Transverse colon (tissue), 4 donors: ENCODE results near the gene RABGAP1. TPM values are rescaled to one million over a fixed set of nuclear protein-coding genes. Genes with fewer than 3 reads are reported as not detected.

Experiments used
- DNase-seq: peaks from one replicate; pipeline ENCODE4 v3.0.0-alpha.2; 2019
- H3K27ac ChIP-seq, 4 donors: fragments of 200-600 bp; sonication (generic); 2 replicates each; pipeline ENCODE4 v1.5.1; 2016 to 2018; ENCODE audit warnings: inconsistent platforms in 4 of 4
- H3K27me3 ChIP-seq: fragments of 200-600 bp; sonication (generic); 2 replicates; pipeline ENCODE4 v1.5.1; 2017; ENCODE audit warnings: inconsistent platforms
- H3K36me3 ChIP-seq, 4 donors: fragments of 200-600 bp; sonication (generic); 2 replicates each; pipeline ENCODE4 v1.5.1; 2017 to 2019; ENCODE audit warnings: inconsistent platforms in 4 of 4
- H3K4me1 ChIP-seq, 4 donors: fragments of 200-600 bp; sonication (generic); 2 replicates each; pipeline ENCODE4 v1.5.1; 2017 to 2020; ENCODE audit warnings: inconsistent platforms in 4 of 4
- H3K4me3 ChIP-seq, 4 donors: fragments of 200-600 bp; sonication (generic); 1 replicate in 1 of 4; 2 replicates in 3 of 4; pipeline versions ENCODE4 v1.5.1 to v1.6.1; 2017 to 2019; ENCODE audit warnings: inconsistent platforms in 4 of 4
- H3K9me3 ChIP-seq, 2 donors: fragments of 200-600 bp; sonication (generic); 2 replicates each; pipeline ENCODE4 v1.5.1; 2017 to 2019; ENCODE audit warnings: inconsistent platforms in 2 of 2
- CTCF ChIP-seq, 5 experiments: fragments of 200-600 bp in 3 of 5; fragments of 450-650 bp in 2 of 5; sonication (generic) in 3 of 5; IDR thresholded peaks; 1 replicate in 2 of 5; 2 replicates in 3 of 5; pipeline ENCODE4 v1.5.1; 2016 to 2017; ENCODE audit warnings: antibody characterized with exemption in 5 of 5, inconsistent platforms in 3 of 5, mild to moderate bottlenecking in 2 of 5, moderate library complexity in 1 of 5
- EP300 ChIP-seq: sonication (generic); formaldehyde crosslinking; IDR thresholded peaks from one replicate; pipeline ENCODE4 v1.6.1; 2017; ENCODE audit warnings: antibody characterized with exemption, low read depth
- POLR2A ChIP-seq: fragments of 450-650 bp; IDR thresholded peaks from one replicate; pipeline ENCODE4 v1.6.1; 2016; ENCODE audit warnings: antibody characterized with exemption, mild to moderate bottlenecking, moderate library complexity
- POLR2AphosphoS5 ChIP-seq, 3 donors: sonication (generic); formaldehyde crosslinking; IDR thresholded peaks; one replicate each; pipeline ENCODE4 v1.6.1; 2016; ENCODE audit warnings: antibody characterized with exemption in 3 of 3
- WGBS, 2 donors: methylation state at CpG; one replicate each; pipeline ENCODE4 v1.1.5; 2018; ENCODE audit warnings: low coverage in 1 of 2; 5-methylcytosine and 5-hydroxymethylcytosine counted together
- in situ Hi-C, 4 donors: fragments of 200-750 bp; cut with MboI; loops; one replicate each; pipeline versions ENCODE4 v1.15.0 to v1.15.1; 2017; ENCODE audit warnings: low sequenced_read_pairs in 3 of 4, low pct_ligation_motif_present in 1 of 4, low pct_unique_long_range_greater_than_20kb in 1 of 4
- intact Hi-C: fragments of 100-400 bp; cut with DNase I; formaldehyde crosslinking; loops from one replicate; pipeline ENCODE4 v1.15.1; 2023; ENCODE audit warnings: low total_unique reads
- total RNA-seq, 4 donors: library from RNA; depleted of rRNA; stranded (reverse); fragments of >200 nt; gene quantifications; one replicate each; pipeline ENCODE4 v1.1.0, GENCODE V29; 2016

Gene RABGAP1
- total RNA-seq, 4 donors from 2014 or later, result 56.1 to 114 (median 88.9) TPM

GRCh38 chr9:123016631-123017030 is 75.8 kb downstream of the RABGAP1 start:
- H3K36me3 ChIP-seq, result peaks cover 0 to 52% (median 21%) of the 10 kb centered on the region in 4 donors

GRCh38 chr9:123020796-123021195 is 80.0 kb downstream of the RABGAP1 start:
- 76 to 82% methylated on average over 2 of the region's 2 CpGs for WGBS, 2 donors
- peaks cover 0 to 55% (median 25%) of the 10 kb centered on the region in 4 donors for H3K36me3 ChIP-seq
- no peaks in the 10 kb centered on the region for H3K9me3 ChIP-seq
- intact Hi-C loops, result no loop called here
- in situ Hi-C loops, result no loop called here
- no peak overlapping the region for H3K27ac ChIP-seq
- H3K4me3 ChIP-seq, result no peak overlapping the region
- H3K27me3 ChIP-seq, result no peaks in the 10 kb centered on the region
- TF ChIP-seq EP300 (no peak), CTCF (IDR thresholded peaks at IDR 0.05) (no peak), POLR2A (no peak), POLR2AphosphoS5 (IDR thresholded peaks at IDR 0.05) (no peak)
- DNase-seq, result no peak
- H3K4me1 ChIP-seq, result no peaks in the 10 kb centered on the region

More at GRCh38 chr9:123016631-123017030, 75.8 kb downstream of the RABGAP1 start:
- no peaks in the 10 kb centered on the region for H3K27me3 ChIP-seq
- TF ChIP-seq EP300 (no peak), POLR2A (no peak), POLR2AphosphoS5 (IDR thresholded peaks at IDR 0.05) (no peak), CTCF (IDR thresholded peaks at IDR 0.05) (no peak)
- no peak for DNase-seq
- intact Hi-C loops, result no loop called here
- H3K4me3 ChIP-seq, result no peak overlapping the region
- no peaks in the 10 kb centered on the region for H3K4me1 ChIP-seq
- H3K27ac ChIP-seq, result no peak overlapping the region
- in situ Hi-C loops, result no loop called here
- no peaks in the 10 kb centered on the region for H3K9me3 ChIP-seq
- 83 to 86% methylated on average over 1 of the region's 1 CpG for WGBS, 2 donors

GRCh38 chr9:123026425-123026824 is 85.6 kb downstream of the RABGAP1 start:
- WGBS, 2 donors, result 97 to 100% methylated on average over 1 of the region's 1 CpG
- Histone ChIP-seq H3K9me3 (no peaks in the 10 kb centered on the region), H3K4me1 (peaks cover 0 to 13% (median 1%) of the 10 kb centered on the region in 4 donors), H3K27ac (no peak overlapping the region), H3K4me3 (no peak overlapping the region), H3K27me3 (no peaks in the 10 kb centered on the region), H3K36me3 (peaks cover 0 to 30% (median 15%) of the 10 kb centered on the region in 4 donors)
- in situ Hi-C loops, result no loop called here
- no peak for TF ChIP-seq POLR2AphosphoS5 (IDR thresholded peaks at IDR 0.05)
- TF ChIP-seq EP300, result no peak
- no peak for TF ChIP-seq POLR2A
- no peak for TF ChIP-seq CTCF (IDR thresholded peaks at IDR 0.05)
- DNase-seq, result no peak
- intact Hi-C loops, result no loop called here

GRCh38 chr9:123027517-123027916 is 86.7 kb downstream of the RABGAP1 start:
- in situ Hi-C loops, result no loop called here
- no peaks in the 10 kb centered on the region for H3K27me3 ChIP-seq
- no peaks in the 10 kb centered on the region for H3K9me3 ChIP-seq
- intact Hi-C loops, result no loop called here
- peaks cover 0 to 13% (median 1%) of the 10 kb centered on the region in 4 donors for H3K4me1 ChIP-seq
- no peak overlapping the region for H3K4me3 ChIP-seq
- no peak for DNase-seq
- TF ChIP-seq EP300 (no peak), CTCF (IDR thresholded peaks at IDR 0.05) (no peak), POLR2A (no peak), POLR2AphosphoS5 (IDR thresholded peaks at IDR 0.05) (no peak)
- H3K36me3 ChIP-seq, result peaks cover 0 to 24% (median 9%) of the 10 kb centered on the region in 4 donors
- no peak overlapping the region for H3K27ac ChIP-seq
- 54 to 74% methylated on average over 3 of the region's 3 CpGs for WGBS, 2 donors
